Glutamatergic neuron (in vitro differentiated cells): ENCODE measurements around the gene TMPRSS6. TPM values are rescaled to one million over a fixed set of nuclear protein-coding genes. Genes with fewer than 3 reads are reported as not detected.

Source experiments
- DNase-seq: peaks from one replicate; pipeline ENCODE4 v3.0.0; 2022
- H3K27ac Mint-ChIP-seq: one replicate; pipeline ENCODE4 v1.8.0; 2020; ENCODE audit warnings: mild to moderate bottlenecking, mixed read lengths, inconsistent platforms; ENCODE audit not compliant: unreplicated experiment
- H3K27me3 Mint-ChIP-seq: one replicate; pipeline ENCODE4 v1.8.0; 2020; ENCODE audit warnings: mild to moderate bottlenecking, moderate library complexity, mixed read lengths, inconsistent platforms; ENCODE audit not compliant: unreplicated experiment
- H3K36me3 Mint-ChIP-seq: one replicate; pipeline ENCODE4 v1.8.0; 2020; ENCODE audit warnings: mild to moderate bottlenecking, mixed read lengths, inconsistent platforms; ENCODE audit not compliant: unreplicated experiment
- H3K4me1 Mint-ChIP-seq: one replicate; pipeline ENCODE4 v1.8.0; 2020; ENCODE audit warnings: mild to moderate bottlenecking, low read depth, mixed read lengths, inconsistent platforms; ENCODE audit not compliant: unreplicated experiment
- H3K4me3 Mint-ChIP-seq: one replicate; pipeline ENCODE4 v1.8.0; 2020; ENCODE audit warnings: mild to moderate bottlenecking, mixed read lengths, inconsistent platforms; ENCODE audit not compliant: unreplicated experiment
- H3K9me3 Mint-ChIP-seq: one replicate; pipeline ENCODE4 v1.8.0; 2020; ENCODE audit warnings: mild to moderate bottlenecking, moderate library complexity, mixed read lengths, inconsistent platforms; ENCODE audit not compliant: unreplicated experiment
- CTCF ChIP-seq: fragments of 200-600 bp; sonication (generic); IDR thresholded peaks from one replicate; pipeline ENCODE4 v1.5.0; 2021; ENCODE audit not compliant: partially characterized antibody, unreplicated experiment
- total RNA-seq: library from RNA; stranded (reverse); fragmentation: NEBNext Ultra II Directional; extraction: Animal tissue kit (Norgen Biotek cat#: 25700); gene quantifications from one replicate; pipeline ENCODE4 v1.2.1, GENCODE V29; 2021; ENCODE audit not compliant: unreplicated experiment

TMPRSS6 gene
- total RNA-seq, 1 donor from 2014 or later = 0.12 TPM

- Mint-ChIP-seq H3K36me3 (no peaks in the 10 kb centered on the region), H3K4me1 (peaks cover 13% of the 10 kb centered on the region), H3K27ac (no peak overlapping the region), H3K27me3 (peaks cover 19% of the 10 kb centered on the region), H3K9me3 (peaks cover 3% of the 10 kb centered on the region), H3K4me3 (no peak overlapping the region)
- TF ChIP-seq CTCF = no peak
- no peak for DNase-seq
Observed at GRCh38 chr22:37122598-37123180, 13.2 kb upstream of the TMPRSS6 start.

- no peak for TF ChIP-seq CTCF
- H3K4me1 Mint-ChIP-seq = peaks cover 10% of the 10 kb centered on the region
- H3K27me3 Mint-ChIP-seq = peaks cover 15% of the 10 kb centered on the region
- H3K9me3 Mint-ChIP-seq = peaks cover 3% of the 10 kb centered on the region
- H3K4me3 Mint-ChIP-seq = no peak overlapping the region
- no peak for DNase-seq
- H3K36me3 Mint-ChIP-seq = no peaks in the 10 kb centered on the region
- no peak overlapping the region for H3K27ac Mint-ChIP-seq
Observed at GRCh38 chr22:37121887-37122591, 12.5 kb upstream of the TMPRSS6 start.

GRCh38 chr22:37120569-37121340, 11.2 kb upstream of the TMPRSS6 start:
- Mint-ChIP-seq H3K27me3 (peaks cover 15% of the 10 kb centered on the region), H3K4me1 (peaks cover 10% of the 10 kb centered on the region), H3K9me3 (peaks cover 5% of the 10 kb centered on the region), H3K36me3 (no peaks in the 10 kb centered on the region), H3K4me3 (no peak overlapping the region), H3K27ac (no peak overlapping the region)
- TF ChIP-seq CTCF = no peak
- no peak for DNase-seq

- peaks cover 5% of the 10 kb centered on the region for H3K9me3 Mint-ChIP-seq
- peaks cover 13% of the 10 kb centered on the region for H3K27me3 Mint-ChIP-seq
- H3K4me1 Mint-ChIP-seq = peaks cover 9% of the 10 kb centered on the region
- H3K4me3 Mint-ChIP-seq = no peak overlapping the region
- no peaks in the 10 kb centered on the region for H3K36me3 Mint-ChIP-seq
- H3K27ac Mint-ChIP-seq = no peak overlapping the region
- no peak for DNase-seq
- TF ChIP-seq CTCF = no peak
Observed at GRCh38 chr22:37119872-37120271, 10.4 kb upstream of the TMPRSS6 start.
